Naive B cell (primary cell): ENCODE results near the gene ITPR2. TPM values are rescaled to one million over a fixed set of nuclear protein-coding genes. Genes with fewer than 3 reads are reported as not detected.
"Not testable (repeated sequence)": the region's sequence is repeated elsewhere in the genome, so short reads cannot be mapped to it uniquely, and the experiment has no call there.

Experiments used
- ATAC-seq, 2 donors: fragments of 150-1000 bp; cut with Tn5 transposase; 2 replicates each; pipeline ENCODE4 v1.10.0; 2021; ENCODE audit warnings: low read depth in 2 of 2, mild to moderate bottlenecking in 2 of 2, moderate library complexity in 2 of 2
- DNase-seq: peaks from one replicate; pipeline ENCODE4 v3.0.0; 2022
- H3K27ac Mint-ChIP-seq, 6 donors: one replicate each; pipeline ENCODE4 v1.8.0; 2020 to 2022; ENCODE audit warnings: mild to moderate bottlenecking in 6 of 6, mixed read lengths in 6 of 6, moderate library complexity in 5 of 6, inconsistent platforms in 2 of 6
- H3K27me3 Mint-ChIP-seq, 3 donors: one replicate each; pipeline ENCODE4 v1.8.0; 2021 to 2022; ENCODE audit warnings: mixed read lengths in 3 of 3, mild to moderate bottlenecking in 1 of 3
- H3K36me3 Mint-ChIP-seq, 2 donors: one replicate each; pipeline ENCODE4 v1.8.0; 2020 to 2022; ENCODE audit warnings: mixed read lengths in 2 of 2, inconsistent platforms in 1 of 2, mild to moderate bottlenecking in 1 of 2
- H3K4me1 Mint-ChIP-seq, 3 donors: one replicate each; pipeline ENCODE4 v1.8.0; 2020 to 2022; ENCODE audit warnings: mixed read lengths in 3 of 3, inconsistent platforms in 1 of 3, mild to moderate bottlenecking in 1 of 3, moderate library complexity in 1 of 3
- H3K4me3 Mint-ChIP-seq, 8 donors: one replicate each; pipeline ENCODE4 v1.8.0; 2020 to 2022; ENCODE audit warnings: mild to moderate bottlenecking in 8 of 8, mixed read lengths in 8 of 8, moderate library complexity in 8 of 8, inconsistent platforms in 2 of 8
- H3K9me3 Mint-ChIP-seq, 7 donors: one replicate each; pipeline ENCODE4 v1.8.0; 2020 to 2022; ENCODE audit warnings: mixed read lengths in 7 of 7, mild to moderate bottlenecking in 5 of 7, inconsistent platforms in 2 of 7, moderate library complexity in 1 of 7
- polyA plus RNA-seq, 6 donors: library from polyadenylated mRNA; unstranded; fragments of 300-500 nt; fragmentation: Illumina TruSeq; gene quantifications; one replicate each; pipeline ENCODE4 v1.2.3, GENCODE V29; 2021; ENCODE audit warnings: low read depth in 6 of 6

The ITPR2 gene
- polyA plus RNA-seq, 6 donors from 2014 or later: 6.7 to 23.6 (median 20.6) TPM

GRCh38 chr12:26863515-26863914 is 30.5 kb upstream of the ITPR2 start:
- Mint-ChIP-seq H3K9me3 (peaks cover 0 to 8% (median 3%) of the 10 kb centered on the region in 7 donors), H3K4me1 (peaks cover 4 to 9% (median 8%) of the 10 kb centered on the region in 3 donors), H3K27me3 (no peaks in the 10 kb centered on the region), H3K36me3 (no peaks in the 10 kb centered on the region), H3K27ac (peak overlapping the region in 1 of 6 donors; percentile 29), H3K4me3 (no peak overlapping the region)
- DNase-seq: no peak
- no peak for ATAC-seq

GRCh38 chr12:26862787-26863186 is 29.8 kb upstream of the ITPR2 start:
- not testable (repeated sequence) for H3K4me3 Mint-ChIP-seq, H3K4me1 Mint-ChIP-seq, H3K9me3 Mint-ChIP-seq, H3K36me3 Mint-ChIP-seq, ATAC-seq, DNase-seq, H3K27me3 Mint-ChIP-seq
- H3K27ac Mint-ChIP-seq: peak overlapping the region in 1 of 6 donors; percentile 49

- DNase-seq: no peak
- Mint-ChIP-seq H3K4me1 (no peaks in the 10 kb centered on the region), H3K4me3 (no peak overlapping the region), H3K36me3 (no peaks in the 10 kb centered on the region), H3K27me3 (no peaks in the 10 kb centered on the region), H3K9me3 (peaks cover 0 to 8% (median 3%) of the 10 kb centered on the region in 7 donors), H3K27ac (no peak overlapping the region)
- no peak for ATAC-seq
Measured at GRCh38 chr12:26861690-26862089, 28.7 kb upstream of the ITPR2 start.

GRCh38 chr12:26857465-26858176 is 24.6 kb upstream of the ITPR2 start:
- H3K4me1 Mint-ChIP-seq: no peaks in the 10 kb centered on the region
- peaks cover 0 to 8% (median 3%) of the 10 kb centered on the region in 7 donors for H3K9me3 Mint-ChIP-seq

GRCh38 chr12:26855337-26855736 is 22.3 kb upstream of the ITPR2 start:
- ATAC-seq (no peak), DNase-seq (no peak)
- Mint-ChIP-seq H3K27ac (no peak overlapping the region), H3K27me3 (no peaks in the 10 kb centered on the region), H3K4me1 (no peaks in the 10 kb centered on the region), H3K9me3 (no peaks in the 10 kb centered on the region), H3K36me3 (no peaks in the 10 kb centered on the region), H3K4me3 (no peak overlapping the region)

More at GRCh38 chr12:26857465-26858176, 24.6 kb upstream of the ITPR2 start:
- Mint-ChIP-seq H3K27me3 (no peaks in the 10 kb centered on the region), H3K36me3 (no peaks in the 10 kb centered on the region), H3K4me3 (no peak overlapping the region), H3K27ac (no peak overlapping the region)
- DNase-seq (no peak), ATAC-seq (no peak)

GRCh38 chr12:26854031-26854390 is 21.0 kb upstream of the ITPR2 start:
- Mint-ChIP-seq H3K4me1 (no peaks in the 10 kb centered on the region), H3K36me3 (no peaks in the 10 kb centered on the region), H3K4me3 (no peak overlapping the region), H3K9me3 (no peaks in the 10 kb centered on the region), H3K27ac (peak overlapping the region in 3 of 6 donors; percentile 10 to 88 (median 79)), H3K27me3 (no peaks in the 10 kb centered on the region)
- ATAC-seq (peak; percentile 18 to 22), DNase-seq (no peak)

- ATAC-seq (peak; percentile 92 to 98), DNase-seq (peak; percentile 62)
- Mint-ChIP-seq H3K36me3 (no peaks in the 10 kb centered on the region), H3K4me1 (no peaks in the 10 kb centered on the region), H3K27me3 (no peaks in the 10 kb centered on the region), H3K27ac (peak overlapping the region in 4 of 6 donors; percentile 10 to 88 (median 52)), H3K4me3 (no peak overlapping the region), H3K9me3 (no peaks in the 10 kb centered on the region)
Measured at GRCh38 chr12:26853303-26854030, 20.5 kb upstream of the ITPR2 start.

- Mint-ChIP-seq H3K36me3 (no peaks in the 10 kb centered on the region), H3K9me3 (peaks cover 0 to 3% (median 0%) of the 10 kb centered on the region in 7 donors), H3K27ac (no peak overlapping the region), H3K27me3 (no peaks in the 10 kb centered on the region), H3K4me1 (peaks cover 6 to 9% (median 8%) of the 10 kb centered on the region in 3 donors), H3K4me3 (no peak overlapping the region)
- no peak for ATAC-seq
- no peak for DNase-seq
Measured at GRCh38 chr12:26851031-26851809, 18.2 kb upstream of the ITPR2 start.

GRCh38 chr12:26848156-26848825 is 15.3 kb upstream of the ITPR2 start:
- no peak overlapping the region for H3K27ac Mint-ChIP-seq
- H3K4me1 Mint-ChIP-seq: peaks cover 11 to 17% (median 14%) of the 10 kb centered on the region in 3 donors
- H3K9me3 Mint-ChIP-seq: peaks cover 0 to 3% (median 0%) of the 10 kb centered on the region in 7 donors
- H3K36me3 Mint-ChIP-seq: no peaks in the 10 kb centered on the region
- DNase-seq: no peak
- no peak for ATAC-seq
- H3K27me3 Mint-ChIP-seq: no peaks in the 10 kb centered on the region
- peak overlapping the region in 1 of 8 donors; percentile 20 for H3K4me3 Mint-ChIP-seq

GRCh38 chr12:26847431-26847830 is 14.4 kb upstream of the ITPR2 start:
- DNase-seq (no peak), ATAC-seq (no peak)
- Mint-ChIP-seq H3K4me1 (peaks cover 11 to 17% (median 14%) of the 10 kb centered on the region in 3 donors), H3K36me3 (no peaks in the 10 kb centered on the region), H3K9me3 (peaks cover 0 to 3% (median 0%) of the 10 kb centered on the region in 7 donors), H3K4me3 (peak overlapping the region in 1 of 8 donors; percentile 45), H3K27me3 (no peaks in the 10 kb centered on the region), H3K27ac (peak overlapping the region in 2 of 6 donors; percentile 42 to 54)

- ATAC-seq (peak; percentile 97 to 98), DNase-seq (peak; percentile 53)
Measured at GRCh38 chr12:26846416-26846815, 13.4 kb upstream of the ITPR2 start.

GRCh38 chr12:26845984-26846383 is 13.0 kb upstream of the ITPR2 start:
- Mint-ChIP-seq H3K4me3 (peak overlapping the region in 5 of 8 donors; percentile 48 to 83 (median 67)), H3K4me1 (peaks cover 11 to 17% (median 14%) of the 10 kb centered on the region in 3 donors), H3K27ac (peak overlapping the region; percentile 89 to 98 (median 92)), H3K27me3 (no peaks in the 10 kb centered on the region), H3K36me3 (no peaks in the 10 kb centered on the region), H3K9me3 (peaks cover 0 to 3% (median 0%) of the 10 kb centered on the region in 7 donors)
- peak; percentile 38 to 57 for ATAC-seq
- DNase-seq: no peak

More at GRCh38 chr12:26846416-26846815, 13.4 kb upstream of the ITPR2 start:
- Mint-ChIP-seq H3K27me3 (no peaks in the 10 kb centered on the region), H3K9me3 (peaks cover 0 to 3% (median 0%) of the 10 kb centered on the region in 7 donors), H3K4me3 (peak overlapping the region in 6 of 8 donors; percentile 37 to 83 (median 66)), H3K4me1 (peaks cover 11 to 17% (median 14%) of the 10 kb centered on the region in 3 donors), H3K27ac (peak overlapping the region; percentile 89 to 98 (median 92)), H3K36me3 (no peaks in the 10 kb centered on the region)
